ENCODE results near the gene COL6A2.

DNA sequence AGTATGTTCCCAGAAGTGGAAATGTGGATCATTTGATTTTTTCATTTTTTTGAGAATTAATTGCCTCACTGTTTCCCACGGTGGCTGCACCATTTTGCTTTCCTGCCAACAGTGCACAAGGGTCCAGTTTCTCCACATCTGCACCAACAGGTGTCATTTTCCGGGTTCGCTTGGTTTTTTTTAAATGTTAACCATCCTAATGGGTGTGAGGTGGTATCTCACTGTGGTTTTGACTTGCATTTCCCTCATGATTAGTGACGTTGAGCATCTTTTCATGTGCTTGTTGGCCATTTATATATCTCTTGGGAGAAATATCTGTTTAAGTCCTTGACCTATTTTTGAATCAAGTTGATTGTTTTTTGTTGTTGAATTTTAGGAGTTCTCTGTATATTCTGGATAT lies 3.0 kb downstream of the COL6A2 start:
- TF ChIP-seq GATA2 (IDR thresholded peaks at IDR 0.05; ENCODE audit: low read depth, low read length) = no peak
- no peak for TF ChIP-seq GATA3 (IDR thresholded peaks at IDR 0.05; ENCODE audit: low read depth, low read length)

Data from SH-SY5Y (cell line).